Smooth muscle cell (in vitro differentiated cells): ENCODE results near the gene OR2A7. TPM values are rescaled to one million over a fixed set of nuclear protein-coding genes. Genes with fewer than 3 reads are reported as not detected.
"Not testable (repeated sequence)": the region's sequence is repeated elsewhere in the genome, so short reads cannot be mapped to it uniquely, and the experiment has no call there.

Experiments used
- DNase-seq: peaks from one replicate; lab custom pipeline; 2025; ENCODE audit not compliant: unreplicated experiment; lab: John Stamatoyannopoulos, UW
- H2AFZ ChIP-seq: fragments of 200-600 bp; sonication (generic); 2 replicates; pipeline ENCODE4 v1.6.0; 2016; ENCODE audit warnings: antibody characterized with exemption, low read depth, mild to moderate bottlenecking
- H3F3A ChIP-seq: fragments of 200-600 bp; sonication (generic); 2 replicates; pipeline ENCODE4 v1.6.0; 2017; ENCODE audit warnings: antibody characterized with exemption, low read depth
- H3K27ac ChIP-seq: fragments of 200-600 bp; sonication (generic); 2 replicates; pipeline ENCODE4 v1.5.1; 2016; ENCODE audit warnings: low read depth, mild to moderate bottlenecking
- H3K27me3 ChIP-seq: fragments of 200-600 bp; sonication (generic); 2 replicates; pipeline ENCODE4 v1.6.1; 2016; ENCODE audit warnings: low read depth, mild to moderate bottlenecking
- H3K36me3 ChIP-seq: fragments of 200-600 bp; sonication (generic); 2 replicates; pipeline ENCODE4 v1.5.1; 2016; ENCODE audit warnings: low read depth
- H3K4me1 ChIP-seq: fragments of 200-600 bp; sonication (generic); 2 replicates; pipeline ENCODE4 v1.5.1; 2016; ENCODE audit warnings: low read depth
- H3K4me2 ChIP-seq: fragments of 200-600 bp; sonication (generic); 2 replicates; pipeline ENCODE4 v1.6.0; 2016; ENCODE audit warnings: mild to moderate bottlenecking
- H3K4me3 ChIP-seq: fragments of 200-600 bp; sonication (generic); 2 replicates; pipeline ENCODE4 v1.5.1; 2016; ENCODE audit warnings: mild to moderate bottlenecking
- H3K79me2 ChIP-seq: fragments of 200-600 bp; sonication (generic); 2 replicates; pipeline ENCODE4 v1.6.0; 2016; ENCODE audit warnings: low read depth, mild to moderate bottlenecking
- H3K9ac ChIP-seq: fragments of 200-600 bp; sonication (generic); 2 replicates; pipeline ENCODE4 v1.6.0; 2016; ENCODE audit warnings: low read depth
- H3K9me3 ChIP-seq: fragments of 200-600 bp; sonication (generic); replicated peaks from 2 replicates; pipeline ENCODE4 v1.5.1; 2016; ENCODE audit warnings: low read depth
- H4K20me1 ChIP-seq: fragments of 200-600 bp; sonication (generic); 2 replicates; pipeline ENCODE4 v1.6.0; 2016; ENCODE audit warnings: low read depth
- CTCF ChIP-seq: fragments of 200-600 bp; sonication (generic); IDR thresholded peaks from 2 replicates; pipeline ENCODE4 v1.5.1; 2017; ENCODE audit warnings: borderline replicate concordance, mild to moderate bottlenecking, antibody characterized with exemption; ENCODE audit not compliant: insufficient read depth, poor library complexity, severe bottlenecking
- WGBS: methylation state at CpG from one replicate; pipeline ENCODE4 v1.1.7; 2016; ENCODE audit warnings: low lambda C conversion rate; 5-methylcytosine and 5-hydroxymethylcytosine counted together
- polyA plus RNA-seq: library from polyadenylated mRNA; unstranded; fragments of >200 nt; fragmentation: Nextera tagmentation; extraction: Ambion mirVana; gene quantifications from 2 replicates; pipeline ENCODE4 v1.2.1, GENCODE V29; 2016
- total RNA-seq: library from RNA; depleted of rRNA; stranded (reverse); fragments of >200 nt; gene quantifications from 2 replicates; pipeline ENCODE4 v1.2.3, GENCODE V29; 2014

Gene OR2A7
- total and polyA plus RNA-seq, 2 experiments from 2014 or later, result 0.22 to 0.67 TPM

- not testable (repeated sequence) for H3K27ac ChIP-seq, H4K20me1 ChIP-seq, H3F3A ChIP-seq, H3K36me3 ChIP-seq, DNase-seq, H3K9ac ChIP-seq, H3K4me2 ChIP-seq, H3K4me3 ChIP-seq, H3K9me3 ChIP-seq, H3K79me2 ChIP-seq, H3K4me1 ChIP-seq, H3K27me3 ChIP-seq, H2AFZ ChIP-seq
- no CpG with 5 or more reads among the region's 19 CpGs for WGBS
Measured at GRCh38 chr7:144269188-144269587, 4.6 kb upstream of the OR2A7 start, which contains the start of gene CTAGE8. Gene CTAGE8 (minus strand): TSS chr7:144269288. CDS start chr7:144269250, 38 bp downstream.

GRCh38 chr7:144262128-144262527 is 2.5 kb downstream of the OR2A7 start:
- H4K20me1 ChIP-seq, H3K27me3 ChIP-seq, H2AFZ ChIP-seq, H3K36me3 ChIP-seq, H3K4me2 ChIP-seq, H3K4me3 ChIP-seq, H3K4me1 ChIP-seq, DNase-seq, H3K79me2 ChIP-seq, H3K9ac ChIP-seq, H3K9me3 ChIP-seq, H3F3A ChIP-seq, H3K27ac ChIP-seq: not testable (repeated sequence)
- WGBS, result no CpG with 5 or more reads among the region's 2 CpGs

GRCh38 chr7:144259067-144259466 is 5.5 kb downstream of the OR2A7 start:
- H3K36me3 ChIP-seq, DNase-seq, H3K9me3 ChIP-seq, H3K27ac ChIP-seq, H3K4me3 ChIP-seq, H3K27me3 ChIP-seq, H3K79me2 ChIP-seq, H3K4me1 ChIP-seq, H2AFZ ChIP-seq, H3K9ac ChIP-seq, H3K4me2 ChIP-seq, H3F3A ChIP-seq, H4K20me1 ChIP-seq: not testable (repeated sequence)
- WGBS, result no CpG with 5 or more reads among the region's 14 CpGs

GRCh38 chr7:144256112-144256511 is 8.5 kb downstream of the OR2A7 start:
- H3K27me3 ChIP-seq, result no peaks in the 10 kb centered on the region
- no peaks in the 10 kb centered on the region for H3K9me3 ChIP-seq
- H3K9ac ChIP-seq, result no peak overlapping the region
- no peaks in the 10 kb centered on the region for H3K4me1 ChIP-seq
- H3K4me2 ChIP-seq, result no peak overlapping the region
- no peaks in the 10 kb centered on the region for H3K36me3 ChIP-seq
- H3K27ac ChIP-seq, result no peak overlapping the region
- no peaks in the 10 kb centered on the region for H3K79me2 ChIP-seq
- 81% methylated on average over 3 of the region's 3 CpGs for WGBS
- H2AFZ ChIP-seq, result no peak overlapping the region
- no peaks in the 10 kb centered on the region for H4K20me1 ChIP-seq
- H3F3A ChIP-seq, result no peaks in the 10 kb centered on the region
- no peak overlapping the region for H3K4me3 ChIP-seq
- no peak for TF ChIP-seq CTCF
- no peak for DNase-seq

- H3K79me2 ChIP-seq, result no peaks in the 10 kb centered on the region
- DNase-seq, result no peak
- no peak overlapping the region for H3K27ac ChIP-seq
- no peaks in the 10 kb centered on the region for H3K9me3 ChIP-seq
- H2AFZ ChIP-seq, result no peak overlapping the region
- H3K36me3 ChIP-seq, result no peaks in the 10 kb centered on the region
- no peak overlapping the region for H3K9ac ChIP-seq
- no peaks in the 10 kb centered on the region for H3F3A ChIP-seq
- no peaks in the 10 kb centered on the region for H3K27me3 ChIP-seq
- TF ChIP-seq CTCF, result no peak
- no peak overlapping the region for H3K4me2 ChIP-seq
- WGBS, result 92% methylated on average over 5 of the region's 5 CpGs
- no peaks in the 10 kb centered on the region for H4K20me1 ChIP-seq
- no peaks in the 10 kb centered on the region for H3K4me1 ChIP-seq
- no peak overlapping the region for H3K4me3 ChIP-seq
Measured at GRCh38 chr7:144255471-144255897, 9.1 kb downstream of the OR2A7 start.

- not testable (repeated sequence) for H3K4me3 ChIP-seq
Measured at GRCh38 chr7:144252307-144252706, 12.3 kb downstream of the OR2A7 start.

GRCh38 chr7:144247674-144248330 is 16.8 kb downstream of the OR2A7 start:
- not testable (repeated sequence) for H3K36me3 ChIP-seq, H3F3A ChIP-seq, H3K27me3 ChIP-seq, H3K9ac ChIP-seq, H3K79me2 ChIP-seq, H2AFZ ChIP-seq, H3K4me2 ChIP-seq, H4K20me1 ChIP-seq, H3K4me3 ChIP-seq, H3K27ac ChIP-seq, H3K9me3 ChIP-seq, DNase-seq, H3K4me1 ChIP-seq
- no CpG with 5 or more reads among the region's 1 CpG for WGBS

More at GRCh38 chr7:144252307-144252706, 12.3 kb downstream of the OR2A7 start:
- H3K4me2 ChIP-seq, H3K27ac ChIP-seq, H3K36me3 ChIP-seq, H3K27me3 ChIP-seq, H4K20me1 ChIP-seq, H3K9ac ChIP-seq, H2AFZ ChIP-seq, H3K9me3 ChIP-seq, H3F3A ChIP-seq, H3K79me2 ChIP-seq, DNase-seq, H3K4me1 ChIP-seq: not testable (repeated sequence)
- WGBS, result no CpG with 5 or more reads among the region's 4 CpGs
